ENCODE measurements around the gene SFI1.
A peak's percentile ranks its signal among the peaks of the same experiment; 100 is the strongest.
"Not testable (repeated sequence)": the region's sequence is repeated elsewhere in the genome, so short reads cannot be mapped to it uniquely, and the experiment has no call there.

SFI1 gene

GRCh38 chr22:31556627-31557203 lies 60.4 kb downstream of the SFI1 start:
- DNase-seq = no peak

- DNase-seq = not testable (repeated sequence)
Observed at GRCh38 chr22:31558546-31558945, 62.2 kb downstream of the SFI1 start.

DNA sequence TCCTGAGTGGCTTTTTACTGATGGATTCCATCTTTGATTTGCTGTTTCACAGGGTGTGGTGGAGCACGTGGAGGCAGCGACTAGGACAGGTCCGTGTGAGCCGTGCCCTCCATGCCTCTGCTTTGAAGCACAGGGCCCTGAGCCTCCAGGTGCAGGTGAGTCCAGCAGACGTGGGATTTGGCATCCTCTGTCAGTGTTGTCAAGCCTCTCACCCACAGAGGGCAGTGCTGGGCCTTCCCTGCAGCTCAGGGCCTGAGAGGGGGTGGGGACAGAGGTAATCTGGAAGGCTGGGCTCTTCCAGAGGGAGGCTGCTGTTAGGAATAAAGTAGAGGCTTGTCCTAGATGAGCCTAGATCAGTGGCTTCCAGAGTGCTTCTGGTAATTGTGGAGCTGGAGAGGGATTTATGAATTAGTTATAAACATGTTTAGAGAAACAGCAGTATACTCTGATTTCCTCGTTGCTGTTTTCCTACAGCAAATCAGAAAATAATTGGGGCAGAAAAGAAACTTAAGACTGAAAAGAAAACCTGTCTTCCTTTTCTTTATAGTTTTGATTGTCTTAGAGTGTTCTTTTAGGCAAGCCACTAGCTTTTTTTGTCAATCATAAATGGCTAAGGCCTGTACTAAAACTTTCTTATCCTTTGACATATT lies 65.0 kb downstream of the SFI1 start:
- peak; percentile 37 for DNase-seq

GRCh38 chr22:31561970-31562369 lies 65.6 kb downstream of the SFI1 start:
- DNase-seq = no peak

GRCh38 chr22:31566484-31566883 lies 70.1 kb downstream of the SFI1 start:
- no peak for DNase-seq

DNA sequence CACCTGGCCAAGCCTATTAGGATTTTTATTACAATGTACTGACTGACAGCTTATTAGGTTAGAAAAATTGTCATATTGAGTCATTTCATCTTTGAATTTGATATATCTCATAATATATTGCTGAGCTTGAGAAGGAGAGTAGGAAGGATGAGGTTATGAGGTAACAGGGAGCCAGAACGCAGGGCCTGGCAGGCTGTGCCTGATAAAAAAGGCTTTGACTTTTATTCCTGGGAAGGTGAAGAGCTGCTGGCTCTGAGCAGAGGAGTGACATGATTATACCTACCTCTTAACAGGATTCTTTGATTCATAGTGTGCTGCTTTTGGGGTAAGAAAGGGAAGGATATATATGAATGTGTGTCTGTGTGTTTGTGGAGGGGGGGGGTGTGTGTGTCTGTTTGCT lies 70.9 kb downstream of the SFI1 start:
- no peak for DNase-seq

DNA sequence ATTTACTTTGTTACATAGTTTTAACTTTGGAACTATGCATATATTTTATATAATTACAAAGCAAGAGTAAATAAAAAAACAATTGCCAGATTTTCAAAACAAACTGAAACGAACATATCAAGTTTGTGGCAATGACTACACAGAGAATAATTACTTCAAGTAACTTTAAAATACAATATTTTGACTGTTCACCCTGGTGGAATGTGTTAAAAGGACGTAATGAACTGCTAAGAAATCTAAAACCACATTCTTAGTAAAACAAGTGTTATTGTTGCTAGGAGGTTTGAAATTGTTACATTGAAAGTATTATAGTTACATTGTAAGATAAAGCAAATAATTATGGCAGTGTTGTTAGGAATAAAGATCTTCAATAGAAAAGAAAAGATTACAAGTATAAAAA lies 71.4 kb downstream of the SFI1 start:
- no peak for DNase-seq

DNA sequence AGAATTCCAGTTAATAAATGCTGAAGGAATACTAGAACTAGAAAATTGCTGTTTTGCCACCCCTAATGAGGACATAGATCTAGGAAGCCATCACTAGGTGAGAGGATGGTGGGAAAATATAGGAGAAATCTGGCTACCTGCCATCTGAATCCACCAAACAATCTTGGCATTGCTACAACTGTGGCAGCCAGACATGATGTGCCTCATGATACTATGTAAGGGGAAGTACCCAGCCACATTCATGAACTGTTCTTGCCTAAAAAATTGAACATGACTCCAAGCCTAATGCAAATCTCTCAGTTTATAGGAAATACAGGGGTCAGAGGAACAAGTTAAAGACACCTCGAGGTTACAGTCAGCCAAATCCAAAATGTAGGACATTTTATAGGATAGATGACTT lies 72.8 kb downstream of the SFI1 start:
- no peak for DNase-seq

DNA sequence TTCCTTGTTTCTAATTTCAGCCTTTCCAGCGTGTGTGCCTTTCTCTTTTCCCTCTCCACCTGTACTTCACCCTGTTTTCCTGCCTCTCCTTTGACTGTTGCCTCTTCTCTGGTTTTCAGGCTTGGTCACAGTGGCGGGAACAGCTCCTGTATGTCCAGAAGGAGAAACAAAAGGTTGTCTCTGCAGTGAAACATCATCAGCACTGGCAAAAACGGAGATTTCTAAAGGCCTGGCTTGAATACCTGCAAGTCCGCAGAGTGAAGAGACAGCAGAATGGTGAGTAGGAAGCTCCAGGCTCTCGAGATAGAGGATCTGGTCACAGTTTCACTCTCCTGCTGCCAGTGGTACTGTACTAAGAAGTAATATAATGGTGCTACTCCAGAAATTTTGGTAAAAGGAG lies 76.6 kb downstream of the SFI1 start:
- no peak for DNase-seq

DNA sequence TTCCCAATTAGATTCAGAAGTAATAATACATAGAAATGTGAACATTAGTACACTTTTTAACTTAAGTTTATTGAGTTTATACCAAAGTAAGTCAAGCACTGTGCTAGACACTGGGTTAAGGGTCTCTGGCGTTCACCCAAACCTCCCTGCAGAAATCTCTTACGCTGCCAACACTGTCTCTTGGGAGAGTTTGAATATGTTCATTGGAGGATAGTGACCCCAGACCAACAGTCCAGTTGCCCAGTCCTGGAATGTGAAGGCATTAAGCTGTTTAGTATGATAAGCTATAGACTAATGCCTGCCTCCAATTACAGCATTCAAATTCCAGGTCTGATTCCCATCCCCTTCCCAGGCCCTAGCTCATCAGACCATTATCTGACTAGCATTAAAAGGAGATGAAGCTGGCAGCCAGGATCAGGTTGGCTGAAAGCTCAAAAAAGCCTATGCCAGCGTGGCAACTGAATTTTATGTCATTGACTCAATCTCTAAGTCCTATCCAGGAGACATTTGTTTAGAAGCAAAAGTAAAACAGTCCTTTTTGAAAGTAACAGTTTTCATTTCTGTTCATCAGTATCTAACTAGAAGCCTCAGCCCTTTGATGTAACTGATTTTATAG lies 77.8 kb downstream of the SFI1 start:
- DNase-seq = no peak

- no peak for DNase-seq
Observed at GRCh38 chr22:31575190-31575589, 78.9 kb downstream of the SFI1 start.

DNA sequence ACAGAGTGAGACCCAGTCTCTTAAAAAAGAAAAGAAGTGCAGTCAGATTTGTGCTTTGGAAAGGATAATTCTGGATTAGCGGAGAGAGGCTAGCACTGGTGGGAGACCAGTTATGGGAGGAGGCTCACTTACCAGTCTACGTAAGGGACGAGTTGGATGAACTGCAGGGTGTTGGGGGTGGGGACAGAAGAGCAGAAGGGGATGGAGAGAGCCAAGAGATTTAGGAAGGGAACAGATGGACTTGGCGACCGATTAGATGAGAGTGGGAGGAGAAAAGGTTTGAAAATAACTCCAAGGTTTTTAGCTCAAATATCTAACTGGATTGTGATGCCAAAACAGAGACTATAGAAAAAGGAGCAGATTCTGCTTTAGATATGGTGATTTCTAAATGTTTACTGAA lies 81.4 kb downstream of the SFI1 start:
- peak; percentile 36 for DNase-seq

GRCh38 chr22:31578171-31578570 lies 81.8 kb downstream of the SFI1 start:
- no peak for DNase-seq

GRCh38 chr22:31579835-31580242 lies 83.5 kb downstream of the SFI1 start:
- no peak for DNase-seq

DNA sequence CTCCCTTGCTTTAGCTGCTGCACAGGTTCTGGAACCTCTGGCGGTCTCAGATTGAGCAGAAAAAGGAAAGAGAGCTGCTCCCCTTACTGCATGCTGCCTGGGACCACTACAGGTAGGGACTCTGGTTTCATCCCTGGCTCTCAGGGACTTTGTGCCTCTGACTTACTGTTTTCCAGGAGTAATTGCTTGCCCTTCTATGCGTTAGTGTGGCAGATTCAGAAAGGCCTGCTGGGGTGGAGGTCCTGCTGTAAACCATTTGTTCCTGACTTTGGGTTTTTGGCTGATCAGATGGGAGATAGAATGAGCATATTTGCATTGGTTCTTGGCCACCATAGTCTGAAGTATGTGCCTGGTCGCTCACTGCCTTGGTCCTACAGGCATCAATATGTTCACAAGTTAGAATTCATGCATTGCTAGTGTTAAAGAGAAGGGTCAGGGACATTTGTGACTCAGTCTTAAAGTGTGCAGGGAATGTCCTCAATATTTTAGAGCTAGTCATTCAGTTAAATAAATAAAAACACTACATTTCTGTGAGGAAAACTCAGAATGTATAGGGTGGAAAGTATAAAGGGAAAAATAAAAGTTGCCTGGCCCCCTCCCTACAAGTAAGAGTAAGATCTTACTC lies 87.6 kb downstream of the SFI1 start:
- DNase-seq = no peak

GRCh38 chr22:31584804-31585160 lies 88.4 kb downstream of the SFI1 start:
- DNase-seq = no peak

DNA sequence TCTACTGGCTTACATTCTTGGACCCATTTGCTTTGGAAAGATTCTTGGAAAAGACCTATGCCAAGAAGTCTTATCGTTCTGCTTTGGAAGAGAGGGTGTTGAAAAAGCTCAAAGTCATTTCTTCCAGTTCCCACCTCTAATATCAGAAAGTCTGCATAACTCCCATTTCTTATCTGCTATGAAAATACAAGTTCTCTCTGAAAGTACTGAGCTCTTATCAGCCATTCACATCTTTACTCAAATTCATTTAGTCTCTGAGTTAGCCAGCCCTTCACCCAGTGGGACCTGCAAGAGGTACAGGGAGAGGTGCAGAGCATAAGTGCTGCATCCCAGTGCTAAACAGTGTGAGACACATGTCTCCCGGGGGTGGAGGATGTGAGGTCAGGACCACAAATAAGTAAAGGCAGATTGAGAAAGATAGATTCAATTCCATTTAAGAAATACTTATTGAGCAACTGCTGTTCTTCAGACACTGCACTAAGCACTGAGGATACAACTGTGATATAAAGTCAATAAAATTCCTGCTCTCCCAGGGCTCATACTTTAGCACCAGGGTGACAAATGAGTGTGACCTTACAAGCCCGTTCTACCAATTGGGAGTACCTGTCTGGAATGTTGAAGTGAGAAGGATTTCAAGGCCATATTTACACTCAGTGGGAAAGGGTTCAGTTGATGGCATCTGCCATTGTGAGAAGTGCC lies 89.0 kb downstream of the SFI1 start:
- no peak for DNase-seq

DNA sequence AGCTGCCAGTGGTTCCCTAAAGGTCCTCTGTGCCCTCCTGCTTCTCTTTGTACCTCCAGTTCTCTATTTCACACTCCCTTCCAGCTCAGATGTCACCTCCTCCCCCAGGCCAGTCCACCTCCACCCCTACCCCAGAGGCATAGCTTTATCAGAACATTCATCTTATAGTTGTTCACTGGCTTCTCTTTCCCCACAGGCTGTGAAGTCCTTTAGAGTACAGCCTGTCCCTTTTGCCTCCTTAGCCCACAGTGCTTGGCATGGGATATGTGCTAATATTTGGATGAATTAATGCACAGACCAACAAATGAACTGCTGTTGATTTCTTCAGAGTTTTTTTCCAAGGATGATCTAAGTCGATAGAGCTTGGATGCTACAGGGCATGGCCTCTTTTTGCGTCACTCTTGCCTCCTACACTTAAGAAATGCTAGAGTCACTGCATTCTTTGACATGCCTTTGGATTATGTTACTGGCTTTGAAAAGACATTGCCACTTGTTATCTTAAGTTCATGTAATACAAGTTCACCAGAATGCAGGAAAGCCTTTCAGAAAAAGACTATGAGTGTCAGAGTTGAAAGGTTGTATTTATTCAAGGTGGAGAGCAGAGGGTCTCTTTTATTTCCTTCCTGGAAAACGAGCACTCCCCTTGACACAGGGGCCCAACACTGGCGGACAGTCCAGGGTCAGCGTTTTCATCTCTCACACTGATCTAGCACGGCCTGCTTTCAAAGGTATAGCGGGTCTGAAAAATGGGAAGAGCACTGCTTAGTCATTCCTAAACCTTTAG lies 90.0 kb downstream of the SFI1 start:
- DNase-seq = no peak

GRCh38 chr22:31588970-31589675 lies 92.8 kb downstream of the SFI1 start:
- DNase-seq = no peak

DNA sequence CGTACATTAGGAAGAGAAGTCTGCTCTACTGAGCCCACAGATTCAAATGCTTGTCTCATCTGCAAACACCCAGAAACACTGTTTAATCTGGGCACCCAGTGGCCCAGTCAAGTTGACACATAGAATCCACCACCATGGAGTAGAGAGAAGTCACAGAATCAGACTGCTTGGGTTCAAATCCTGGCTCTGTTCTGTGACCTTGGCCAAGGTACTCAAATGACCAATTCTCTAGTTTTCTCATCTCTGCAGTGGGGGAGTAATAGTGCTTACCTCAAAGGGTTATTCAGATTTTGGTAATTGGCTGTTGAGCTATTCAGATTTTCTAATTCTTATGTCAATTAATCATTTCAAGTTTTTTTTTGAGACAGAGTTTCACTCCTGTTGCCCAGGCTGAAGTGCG lies 93.8 kb downstream of the SFI1 start:
- not testable (repeated sequence) for DNase-seq

- DNase-seq = no peak
Observed at GRCh38 chr22:31595271-31595670, 98.9 kb downstream of the SFI1 start.

GRCh38 chr22:31602259-31602952 lies 106.1 kb downstream of the SFI1 start:
- no peak for DNase-seq
